ENCODE data around the gene RBMS1.

GRCh38 chr2:160349306-160349705, 144.3 kb downstream of the RBMS1 start:
- TF ChIP-seq ZNF703 (CRISPR knock-in tag; IDR thresholded peaks at IDR 0.05; ENCODE audit: borderline replicate concordance), result no peak
- TF ChIP-seq RAD21 (CRISPR knock-in tag; IDR thresholded peaks at IDR 0.05), result no peak
- no peak for TF ChIP-seq KDM4B (CRISPR knock-in tag; IDR thresholded peaks at IDR 0.05)
- TF ChIP-seq MAX (IDR thresholded peaks at IDR 0.05), result no peak
- no peak for TF ChIP-seq ZNF543 (CRISPR knock-in tag; IDR thresholded peaks at IDR 0.05)
- TF ChIP-seq ZNF549 (CRISPR knock-in tag; IDR thresholded peaks at IDR 0.05), result no peak
- no peak for TF ChIP-seq CHD4 (IDR thresholded peaks at IDR 0.05; ENCODE audit: borderline replicate concordance, low read length)
- no peak for TF ChIP-seq POLR2A (IDR thresholded peaks at IDR 0.05; ENCODE audit: insufficient read depth in 1 of 2, low read depth in 2 of 2, low read length in 2 of 2)
- TF ChIP-seq POLR2AphosphoS5 (IDR thresholded peaks at IDR 0.05; ENCODE audit: low read depth, low read length), result no peak
- no peak for TF ChIP-seq EHMT2 (IDR thresholded peaks at IDR 0.05; ENCODE audit: borderline replicate concordance, low read depth, low read length)

Measured in HepG2 (cell line).